Type B pancreatic cell (in vitro differentiated cells): ENCODE results near the gene FRS3. TPM values are rescaled to one million over a fixed set of nuclear protein-coding genes. Genes with fewer than 3 reads are reported as not detected.
"Not testable (repeated sequence)": the region's sequence is repeated elsewhere in the genome, so short reads cannot be mapped to it uniquely, and the experiment has no call there.

Experiments used
- DNase-seq: peaks from one replicate; pipeline ENCODE4 v3.0.0; 2021; ENCODE audit warnings: mixed read lengths; ENCODE audit not compliant: unreplicated experiment; ENCODE audit errors: extremely low spot score
- H3K27ac Mint-ChIP-seq: 2 replicates; pipeline ENCODE4 v1.8.0; 2021; ENCODE audit warnings: mild to moderate bottlenecking, mixed read lengths
- H3K27me3 Mint-ChIP-seq: 2 replicates; pipeline ENCODE4 v1.8.0; 2021; ENCODE audit warnings: mixed read lengths
- H3K36me3 Mint-ChIP-seq: 2 replicates; pipeline ENCODE4 v1.8.0; 2021; ENCODE audit warnings: mixed read lengths
- H3K4me1 Mint-ChIP-seq: one replicate; pipeline ENCODE4 v1.8.0; 2021; ENCODE audit warnings: mixed read lengths; ENCODE audit not compliant: unreplicated experiment
- H3K4me3 Mint-ChIP-seq: 2 replicates; pipeline ENCODE4 v1.8.0; 2021; ENCODE audit warnings: mild to moderate bottlenecking, mixed read lengths
- H3K9me3 Mint-ChIP-seq: 2 replicates; pipeline ENCODE4 v1.8.0; 2021; ENCODE audit warnings: mixed read lengths
- total RNA-seq: library from RNA; stranded (reverse); gene quantifications from 2 replicates; pipeline ENCODE4 v1.2.1, GENCODE V29; 2021; ENCODE audit warnings: low replicate concordance
- TF ChIP-seq, protein P1 (sequence below): fragments of 200-600 bp; sonication (generic); conservative IDR thresholded peaks from 2 replicates; pipeline ENCODE4 v1.5.0; 2021; ENCODE audit warnings: antibody characterized with exemption, mild to moderate bottlenecking

Gene FRS3
- total RNA-seq, 1 donor from 2014 or later: 7.0 TPM

DNA sequence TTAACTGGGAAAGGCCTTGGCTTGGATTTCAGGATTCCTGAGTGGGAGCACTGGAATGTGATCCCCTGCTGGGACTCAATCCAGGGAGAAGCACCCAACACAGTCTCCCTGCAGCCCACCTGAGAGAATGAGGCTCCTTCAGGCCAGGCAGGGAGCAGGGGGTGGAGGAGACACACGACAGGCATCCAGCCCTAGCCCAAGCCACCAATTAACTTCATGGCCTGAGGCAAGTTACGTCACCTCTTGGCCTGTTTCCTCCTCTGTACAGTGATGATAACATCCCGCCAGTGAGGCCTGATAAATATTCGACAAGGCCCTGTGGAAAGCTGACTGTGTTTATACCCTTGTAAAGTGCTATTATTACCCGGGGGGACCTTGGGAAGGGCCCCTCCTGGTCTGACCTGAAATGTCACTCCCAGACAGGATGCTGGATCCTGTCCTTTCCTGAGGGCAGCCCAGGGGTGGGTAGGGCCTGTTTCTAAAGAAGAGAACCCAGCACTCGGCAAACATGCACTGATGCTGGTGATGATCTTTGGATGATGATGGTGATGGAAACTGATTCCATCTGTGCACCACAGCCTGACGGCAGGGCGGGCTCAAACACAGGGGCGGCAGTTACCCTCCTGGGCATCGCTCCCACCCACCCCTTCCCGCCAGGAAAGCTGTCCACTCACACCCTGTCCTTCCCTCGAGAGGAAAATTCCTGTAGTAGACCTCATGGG is 12.4 kb downstream of the FRS3 start:
- H3K27ac Mint-ChIP-seq: peak overlapping the region; percentile 13
- H3K9me3 Mint-ChIP-seq: no peaks in the 10 kb centered on the region
- H3K27me3 Mint-ChIP-seq: peaks cover 8% of the 10 kb centered on the region
- no peaks in the 10 kb centered on the region for H3K36me3 Mint-ChIP-seq
- no peak overlapping the region for H3K4me3 Mint-ChIP-seq
- DNase-seq: no peak
- TF ChIP-seq, protein P1, sequence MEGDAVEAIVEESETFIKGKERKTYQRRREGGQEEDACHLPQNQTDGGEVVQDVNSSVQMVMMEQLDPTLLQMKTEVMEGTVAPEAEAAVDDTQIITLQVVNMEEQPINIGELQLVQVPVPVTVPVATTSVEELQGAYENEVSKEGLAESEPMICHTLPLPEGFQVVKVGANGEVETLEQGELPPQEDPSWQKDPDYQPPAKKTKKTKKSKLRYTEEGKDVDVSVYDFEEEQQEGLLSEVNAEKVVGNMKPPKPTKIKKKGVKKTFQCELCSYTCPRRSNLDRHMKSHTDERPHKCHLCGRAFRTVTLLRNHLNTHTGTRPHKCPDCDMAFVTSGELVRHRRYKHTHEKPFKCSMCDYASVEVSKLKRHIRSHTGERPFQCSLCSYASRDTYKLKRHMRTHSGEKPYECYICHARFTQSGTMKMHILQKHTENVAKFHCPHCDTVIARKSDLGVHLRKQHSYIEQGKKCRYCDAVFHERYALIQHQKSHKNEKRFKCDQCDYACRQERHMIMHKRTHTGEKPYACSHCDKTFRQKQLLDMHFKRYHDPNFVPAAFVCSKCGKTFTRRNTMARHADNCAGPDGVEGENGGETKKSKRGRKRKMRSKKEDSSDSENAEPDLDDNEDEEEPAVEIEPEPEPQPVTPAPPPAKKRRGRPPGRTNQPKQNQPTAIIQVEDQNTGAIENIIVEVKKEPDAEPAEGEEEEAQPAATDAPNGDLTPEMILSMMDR: no peak
- peaks cover 30% of the 10 kb centered on the region for H3K4me1 Mint-ChIP-seq

DNA sequence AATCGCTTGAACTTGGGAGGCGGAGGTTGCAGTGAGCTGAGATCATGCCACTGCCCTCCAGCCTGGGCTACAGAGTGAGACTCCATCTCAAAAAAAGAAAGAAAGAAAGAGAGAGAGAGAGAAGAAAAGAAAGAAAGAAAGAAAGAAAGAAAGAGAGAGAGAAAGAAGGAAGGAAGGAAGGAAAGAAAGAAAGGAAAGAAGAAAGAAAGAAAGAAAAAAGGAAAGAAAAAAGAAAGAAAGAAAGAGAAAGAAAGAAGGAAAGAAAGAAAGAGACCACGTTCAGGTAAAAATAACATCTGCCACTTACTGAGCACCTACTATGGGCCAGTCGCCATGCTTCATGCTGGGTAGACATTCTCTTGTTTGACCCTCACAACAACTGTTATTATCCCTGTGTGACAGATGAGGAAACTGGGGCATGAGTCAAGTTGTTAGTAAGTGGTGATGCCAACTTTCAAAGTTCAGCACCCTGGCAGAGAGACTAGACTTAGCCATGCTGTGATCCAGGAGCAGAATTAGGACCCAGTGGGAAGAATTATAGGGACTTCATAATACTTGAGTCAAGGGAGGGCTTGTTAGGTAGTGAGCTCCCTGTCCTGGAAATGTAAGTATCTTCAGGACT is 13.5 kb downstream of the FRS3 start:
- H3K27ac Mint-ChIP-seq, H3K36me3 Mint-ChIP-seq, DNase-seq, H3K9me3 Mint-ChIP-seq, H3K4me3 Mint-ChIP-seq: not testable (repeated sequence)
- Mint-ChIP-seq H3K27me3 (peaks cover 13% of the 10 kb centered on the region), H3K4me1 (peaks cover 30% of the 10 kb centered on the region)

DNA sequence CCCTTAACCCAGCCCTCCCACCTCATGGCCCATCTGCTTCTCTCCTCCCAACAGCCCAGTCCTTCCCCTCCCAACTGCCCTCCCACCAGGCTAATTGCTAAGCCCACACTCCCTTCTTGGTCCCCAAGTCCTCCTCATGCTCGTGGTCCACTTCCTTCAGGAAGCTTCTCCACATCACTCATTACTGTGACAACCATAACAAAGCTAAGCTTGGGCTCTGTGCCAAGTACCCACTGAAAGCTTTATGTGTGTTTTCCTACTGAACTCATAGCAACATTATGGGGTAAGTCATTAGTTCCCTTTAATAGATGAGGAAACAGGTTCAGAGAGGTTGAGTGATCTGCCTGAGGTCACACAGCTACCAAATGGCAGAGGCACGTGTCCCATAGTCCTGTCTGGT is 16.2 kb downstream of the FRS3 start:
- H3K9me3 Mint-ChIP-seq: no peaks in the 10 kb centered on the region
- no peaks in the 10 kb centered on the region for H3K36me3 Mint-ChIP-seq
- peaks cover 23% of the 10 kb centered on the region for H3K4me1 Mint-ChIP-seq
- DNase-seq: no peak
- TF ChIP-seq, protein P1: no peak
- no peak overlapping the region for H3K4me3 Mint-ChIP-seq
- H3K27me3 Mint-ChIP-seq: peaks cover 19% of the 10 kb centered on the region
- peak overlapping the region; percentile 29 for H3K27ac Mint-ChIP-seq

DNA sequence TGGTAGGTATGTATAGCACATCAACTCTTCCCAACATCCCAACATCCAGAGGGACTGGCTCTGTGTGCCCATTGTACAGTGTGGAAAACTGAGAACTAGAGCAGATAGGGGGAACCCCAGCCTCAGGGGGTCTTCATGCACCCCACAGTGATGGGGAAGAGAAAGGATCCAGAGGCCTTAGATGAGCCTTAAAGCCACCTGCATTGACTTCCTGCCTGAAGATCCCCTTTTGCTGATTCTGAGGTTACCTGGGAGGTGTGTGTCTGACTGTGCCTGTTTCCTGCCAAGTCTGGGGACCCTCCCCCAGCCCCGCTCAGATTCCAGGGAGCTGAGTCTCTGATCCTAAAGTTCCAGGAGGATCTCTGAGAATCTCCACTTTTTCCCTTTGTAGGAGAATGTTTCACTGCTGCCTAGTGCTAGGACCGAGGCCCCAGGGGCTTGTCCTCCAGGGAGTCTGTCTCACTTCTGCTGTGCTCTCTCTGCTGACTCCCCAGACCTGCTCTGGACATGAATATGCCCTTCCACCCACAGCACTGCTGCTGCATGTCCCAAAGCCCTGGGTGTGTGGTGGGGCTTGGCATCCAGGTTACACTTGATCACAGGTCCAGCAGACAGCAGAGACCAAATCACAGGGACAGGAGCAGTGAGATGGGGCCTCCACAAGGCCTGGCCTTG is 19.7 kb downstream of the FRS3 start:
- TF ChIP-seq, protein P1: no peak
- H3K9me3 Mint-ChIP-seq: no peaks in the 10 kb centered on the region
- DNase-seq: no peak
- no peak overlapping the region for H3K4me3 Mint-ChIP-seq
- peaks cover 5% of the 10 kb centered on the region for H3K4me1 Mint-ChIP-seq
- H3K36me3 Mint-ChIP-seq: no peaks in the 10 kb centered on the region
- H3K27ac Mint-ChIP-seq: no peak overlapping the region
- peaks cover 27% of the 10 kb centered on the region for H3K27me3 Mint-ChIP-seq

DNA sequence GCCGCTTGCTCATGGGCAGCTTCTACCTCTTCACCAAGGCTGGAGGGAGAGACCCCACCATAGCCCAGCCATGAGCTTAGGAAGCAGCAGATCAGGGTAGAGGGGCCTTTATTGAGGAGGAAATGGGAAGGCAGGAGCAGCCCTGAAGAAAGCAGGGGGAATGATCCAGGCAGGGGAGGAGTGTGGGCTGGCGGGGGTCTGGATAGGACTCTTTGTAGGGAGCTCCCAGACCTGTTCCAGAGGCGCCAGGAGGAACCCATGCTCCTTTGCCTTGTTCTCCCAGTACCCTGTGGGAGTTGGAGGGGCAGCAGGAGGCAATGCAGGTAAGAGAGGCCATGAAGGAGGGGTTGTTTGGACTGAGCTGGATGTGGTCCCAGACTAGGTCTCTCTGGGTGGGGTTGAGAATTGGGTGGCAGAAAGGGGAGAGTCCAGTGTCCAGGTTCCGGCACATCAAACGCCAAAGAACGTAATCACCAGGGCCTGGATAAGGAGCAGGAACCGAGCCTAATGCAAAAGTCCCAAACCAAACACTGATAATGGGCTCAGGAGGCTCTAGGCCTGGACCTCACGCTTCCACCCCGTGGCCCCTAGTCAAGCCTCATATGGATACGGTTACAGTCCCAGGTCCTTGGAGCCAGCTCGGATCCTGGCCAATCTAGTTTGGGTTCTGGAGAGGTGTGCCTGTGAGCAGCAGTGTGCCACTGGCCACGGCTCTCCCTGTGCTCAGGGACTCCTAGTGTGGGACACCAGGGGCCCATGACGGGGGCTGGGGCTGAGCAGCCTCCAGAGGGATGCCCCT is 20.4 kb downstream of the FRS3 start:
- H3K36me3 Mint-ChIP-seq: no peaks in the 10 kb centered on the region
- DNase-seq: no peak
- TF ChIP-seq, protein P1: no peak
- H3K27me3 Mint-ChIP-seq: peaks cover 32% of the 10 kb centered on the region
- no peaks in the 10 kb centered on the region for H3K9me3 Mint-ChIP-seq
- no peak overlapping the region for H3K4me3 Mint-ChIP-seq
- peaks cover 5% of the 10 kb centered on the region for H3K4me1 Mint-ChIP-seq
- H3K27ac Mint-ChIP-seq: no peak overlapping the region
